SK-N-MC (cell line): ENCODE results near the gene SLC1A2.

Experiments
- DNase-seq: peaks from one replicate; pipeline ENCODE4 v3.0.0-alpha.2; 2011; ENCODE audit warnings: low read depth, low spot score
- H3K27ac ChIP-seq: fragments of 200-600 bp; sonication (generic); 2 replicates; pipeline ENCODE4 v1.5.1; 2016; ENCODE audit warnings: mixed run types
- H3K36me3 ChIP-seq: fragments of 200-600 bp; sonication (generic); 2 replicates; pipeline ENCODE4 v1.6.1; 2017; ENCODE audit warnings: antibody characterized with exemption, low read length, mixed read lengths; ENCODE audit not compliant: insufficient read depth
- H3K4me3 ChIP-seq: fragments of 200-600 bp; sonication (generic); 2 replicates; pipeline ENCODE4 v1.5.1; 2016
- H3K9ac ChIP-seq: fragments of 200-600 bp; sonication (generic); 2 replicates; pipeline ENCODE4 v1.8.0; 2017; ENCODE audit warnings: mixed run types, mixed read lengths; ENCODE audit not compliant: insufficient read length
- H3K9me3 ChIP-seq: fragments of 200-600 bp; sonication (generic); 2 replicates; pipeline ENCODE4 v1.6.1; 2017; ENCODE audit warnings: low read depth, mild to moderate bottlenecking, antibody characterized with exemption, low read length, moderate library complexity, mixed read lengths
- EZH2 ChIP-seq: fragments of 200-600 bp; sonication (generic); IDR thresholded peaks from one replicate; pipeline ENCODE4 v1.6.1; 2017; ENCODE audit warnings: antibody characterized with exemption
- FOXP2 ChIP-seq: optimal IDR thresholded peaks from 2 replicates; pipeline ENCODE3; 2011; ENCODE audit warnings: mild to moderate bottlenecking, moderate library complexity; ENCODE audit not compliant: insufficient read depth; ENCODE audit errors: extremely low read length, control extremely low read depth
- POLR2AphosphoS5 ChIP-seq: IDR thresholded peaks from 2 replicates; pipeline ENCODE4 v1.6.1; 2012; ENCODE audit warnings: mild to moderate bottlenecking, low read depth, low read length, borderline replicate concordance

Gene SLC1A2

GRCh38 chr11:35365395-35365794 lies 54.0 kb downstream of the SLC1A2 start:
- no peak overlapping the region for H3K27ac ChIP-seq
- DNase-seq: no peak
- H3K36me3 ChIP-seq: no peaks in the 10 kb centered on the region
- TF ChIP-seq EZH2 (no peak), FOXP2 (no peak), POLR2AphosphoS5 (no peak)
- no peak overlapping the region for H3K4me3 ChIP-seq
- H3K9ac ChIP-seq: no peak overlapping the region
- H3K9me3 ChIP-seq: no peaks in the 10 kb centered on the region

- no peak for DNase-seq
Measured at GRCh38 chr11:35363854-35364780, 55.2 kb downstream of the SLC1A2 start.

DNA sequence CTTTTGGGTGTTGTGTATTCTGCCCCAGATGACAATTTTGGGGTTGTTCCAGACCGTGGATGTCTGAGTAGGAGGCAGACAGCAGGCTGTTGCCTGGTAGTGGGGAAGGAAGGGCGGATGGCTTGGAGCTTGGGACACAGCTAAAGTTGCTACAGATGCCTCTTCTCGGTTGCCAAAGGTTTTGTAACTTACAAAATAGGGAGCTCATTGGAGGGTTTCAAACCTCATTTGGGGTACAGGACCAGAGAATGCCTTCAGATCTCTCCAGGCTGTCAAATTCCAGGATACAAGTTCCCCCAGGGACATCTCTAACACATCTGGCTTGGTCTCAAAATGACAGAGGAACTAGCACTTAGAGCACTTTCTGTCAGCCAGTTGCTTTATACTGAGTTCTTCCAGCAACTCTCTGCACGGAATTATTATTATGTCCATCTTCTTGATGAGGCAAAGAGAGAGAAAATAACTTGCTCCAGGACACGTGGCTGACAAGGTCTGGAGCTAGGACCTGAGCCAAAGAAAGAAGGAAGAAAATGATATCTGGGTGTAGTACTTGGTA lies 56.0 kb downstream of the SLC1A2 start:
- TF ChIP-seq POLR2AphosphoS5: no peak
- no peak for TF ChIP-seq EZH2
- no peak for TF ChIP-seq FOXP2
- H3K27ac ChIP-seq: no peak overlapping the region
- no peak for DNase-seq
- H3K36me3 ChIP-seq: no peaks in the 10 kb centered on the region
- no peak overlapping the region for H3K4me3 ChIP-seq
- H3K9me3 ChIP-seq: no peaks in the 10 kb centered on the region
- no peak overlapping the region for H3K9ac ChIP-seq

More at GRCh38 chr11:35363854-35364780, 55.2 kb downstream of the SLC1A2 start:
- TF ChIP-seq EZH2 (no peak), FOXP2 (no peak), POLR2AphosphoS5 (no peak)
- no peaks in the 10 kb centered on the region for H3K36me3 ChIP-seq
- no peak overlapping the region for H3K9ac ChIP-seq
- H3K9me3 ChIP-seq: no peaks in the 10 kb centered on the region
- no peak overlapping the region for H3K27ac ChIP-seq
- no peak overlapping the region for H3K4me3 ChIP-seq

GRCh38 chr11:35362521-35362980 lies 56.8 kb downstream of the SLC1A2 start:
- Histone ChIP-seq H3K9me3 (no peaks in the 10 kb centered on the region), H3K27ac (no peak overlapping the region), H3K9ac (no peak overlapping the region), H3K4me3 (no peak overlapping the region), H3K36me3 (no peaks in the 10 kb centered on the region)
- DNase-seq: no peak
- no peak for TF ChIP-seq POLR2AphosphoS5
- TF ChIP-seq FOXP2: no peak
- no peak for TF ChIP-seq EZH2

DNA sequence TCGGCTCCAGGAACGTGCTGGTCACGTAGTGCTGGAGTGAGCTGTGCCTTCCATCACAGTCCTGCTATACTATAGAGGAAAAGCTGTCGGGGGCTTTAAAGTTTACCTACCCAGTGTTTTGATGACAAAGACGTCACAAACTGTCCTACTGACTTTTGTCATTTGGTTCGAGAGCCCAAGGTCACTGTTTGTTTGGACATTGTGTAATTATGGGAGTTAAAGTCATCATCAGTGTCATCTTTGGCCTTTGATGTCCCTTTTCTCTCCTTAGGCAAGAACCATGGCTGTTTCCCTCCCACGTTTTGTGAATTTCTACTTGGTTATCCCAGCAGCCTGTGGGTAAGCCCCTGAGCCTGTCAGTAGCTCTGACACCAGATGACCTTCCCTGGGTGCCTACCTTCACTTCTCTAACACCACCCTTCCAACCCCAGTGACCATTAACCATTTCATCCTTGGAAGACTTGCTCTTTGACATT lies 59.3 kb downstream of the SLC1A2 start:
- H3K9me3 ChIP-seq: no peaks in the 10 kb centered on the region
- H3K4me3 ChIP-seq: no peak overlapping the region
- H3K36me3 ChIP-seq: no peaks in the 10 kb centered on the region
- H3K9ac ChIP-seq: no peak overlapping the region
- no peak for TF ChIP-seq POLR2AphosphoS5
- no peak for TF ChIP-seq EZH2
- no peak for TF ChIP-seq FOXP2
- H3K27ac ChIP-seq: no peak overlapping the region
- no peak for DNase-seq

DNA sequence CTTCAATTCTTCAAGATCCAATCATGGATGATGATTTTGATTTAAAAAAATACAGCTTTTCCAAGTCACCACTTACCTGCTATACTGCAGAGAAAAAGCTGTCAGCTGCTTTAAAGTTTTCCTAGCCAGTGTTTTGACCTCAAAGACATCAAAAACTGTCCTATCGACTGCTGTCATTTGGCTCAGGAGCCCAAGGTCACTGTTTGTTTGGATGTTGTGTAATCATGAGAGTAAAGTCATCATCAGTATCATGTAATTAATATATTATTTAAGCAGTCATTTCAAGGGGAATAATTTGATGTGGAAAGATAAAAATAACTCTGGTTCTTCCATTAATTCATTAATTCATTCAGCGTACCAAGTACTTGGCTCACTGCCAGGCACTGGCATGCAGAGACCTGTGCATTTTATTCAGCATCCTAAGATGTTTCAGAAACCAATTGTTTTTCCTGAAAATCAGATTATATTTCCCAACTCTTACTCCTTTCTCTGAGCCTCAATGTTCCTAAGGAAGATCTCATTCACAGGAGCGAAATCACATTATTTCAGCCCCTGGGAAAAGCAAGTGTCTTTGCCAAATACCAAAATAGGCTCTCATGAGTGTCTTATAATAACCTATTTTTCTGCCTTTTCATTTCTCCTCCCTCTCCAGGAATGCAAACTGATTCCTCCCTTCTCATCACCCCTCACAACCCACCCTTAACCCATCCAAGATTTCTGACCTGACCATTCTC lies 59.9 kb downstream of the SLC1A2 start:
- Histone ChIP-seq H3K9me3 (no peaks in the 10 kb centered on the region), H3K4me3 (no peak overlapping the region), H3K36me3 (no peaks in the 10 kb centered on the region), H3K27ac (no peak overlapping the region), H3K9ac (no peak overlapping the region)
- TF ChIP-seq POLR2AphosphoS5: no peak
- TF ChIP-seq FOXP2: no peak
- TF ChIP-seq EZH2: no peak
- DNase-seq: no peak

DNA sequence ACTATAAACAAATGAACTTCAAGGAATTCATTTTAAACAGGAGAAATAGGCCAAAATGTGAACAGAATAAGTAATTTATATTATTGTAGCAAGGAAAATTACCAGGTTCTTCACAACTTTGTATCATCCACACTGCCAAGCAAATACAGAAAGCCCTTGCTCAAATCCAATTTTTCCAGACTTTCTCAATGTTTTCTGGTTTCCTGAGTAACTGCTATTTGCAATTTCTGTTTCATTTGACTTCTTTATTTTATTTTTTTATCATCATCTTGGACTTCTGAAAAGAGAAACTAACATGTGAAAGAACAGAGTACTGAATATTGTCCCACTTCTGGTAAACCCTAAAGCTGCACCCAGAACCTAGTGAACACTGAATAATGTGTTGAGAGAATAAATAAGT lies 61.0 kb downstream of the SLC1A2 start:
- Histone ChIP-seq H3K27ac (no peak overlapping the region), H3K9ac (no peak overlapping the region), H3K36me3 (no peaks in the 10 kb centered on the region), H3K9me3 (no peaks in the 10 kb centered on the region), H3K4me3 (no peak overlapping the region)
- no peak for TF ChIP-seq FOXP2
- TF ChIP-seq POLR2AphosphoS5: no peak
- no peak for TF ChIP-seq EZH2
- no peak for DNase-seq

- Histone ChIP-seq H3K9ac (no peak overlapping the region), H3K27ac (no peak overlapping the region), H3K36me3 (no peaks in the 10 kb centered on the region), H3K4me3 (no peak overlapping the region), H3K9me3 (no peaks in the 10 kb centered on the region)
- no peak for TF ChIP-seq EZH2
- no peak for DNase-seq
Measured at GRCh38 chr11:35357923-35358322, 61.4 kb downstream of the SLC1A2 start.
